Cardiac muscle cell (in vitro differentiated cells and primary cell): Measurements from ENCODE around the gene HDAC6. TPM values are rescaled to one million over a fixed set of nuclear protein-coding genes. Genes with fewer than 3 reads are reported as not detected.

ENCODE experiments used
- DNase-seq, 2 donors: peaks; one replicate each; pipeline versions ENCODE4 v3.0.0 to v3.0.0-alpha.2; 2010 to 2017; ENCODE audit warnings: low read depth in 1 of 2, low spot score in 1 of 2
- H3K27ac ChIP-seq: fragments of 200-600 bp; sonication (generic); 2 replicates; pipeline ENCODE4 v1.5.1; 2016
- H3K27me3 ChIP-seq: fragments of 200-600 bp; sonication (generic); 2 replicates; pipeline ENCODE4 v1.6.0; 2016; ENCODE audit warnings: control low read depth
- H3K36me3 ChIP-seq: fragments of 200-600 bp; sonication (generic); 2 replicates; pipeline ENCODE4 v1.5.1; 2016; ENCODE audit warnings: control low read depth
- H3K4me1 ChIP-seq: fragments of 200-600 bp; sonication (generic); 2 replicates; pipeline ENCODE4 v1.8.1; 2017; ENCODE audit warnings: low read depth, mild to moderate bottlenecking, mixed run types
- H3K4me3 ChIP-seq: fragments of 200-600 bp; sonication (generic); 2 replicates; pipeline ENCODE4 v1.5.1; 2016; ENCODE audit warnings: mild to moderate bottlenecking
- H3K9me3 ChIP-seq: fragments of 200-600 bp; sonication (generic); 2 replicates; pipeline ENCODE4 v1.5.1; 2017; ENCODE audit warnings: low read depth, mild to moderate bottlenecking, control low read depth
- CTCF ChIP-seq: IDR thresholded peaks from 2 replicates; pipeline ENCODE4 v1.5.1; 2012; ENCODE audit warnings: low read depth, mild to moderate bottlenecking, low read length
- polyA plus RNA-seq: library from polyadenylated mRNA; unstranded; fragments of >200 nt; fragmentation: Nextera tagmentation; extraction: Ambion mirVana; gene quantifications from 2 replicates; pipeline ENCODE4 v1.2.1, GENCODE V29; 2016
- total RNA-seq: library from RNA; depleted of rRNA; stranded (reverse); fragments of >200 nt; gene quantifications from 2 replicates; pipeline ENCODE4 v1.2.3, GENCODE V29; 2016

Gene HDAC6
- total and polyA plus RNA-seq, 2 experiments from 2014 or later, result 114 to 162 TPM

GRCh38 chrX:48789366-48790220 lies 12.3 kb upstream of the HDAC6 start:
- no peaks in the 10 kb centered on the region for H3K36me3 ChIP-seq
- no peaks in the 10 kb centered on the region for H3K9me3 ChIP-seq
- H3K27me3 ChIP-seq, result no peaks in the 10 kb centered on the region
- no peaks in the 10 kb centered on the region for H3K4me1 ChIP-seq
- TF ChIP-seq CTCF, result no peak
- no peak overlapping the region for H3K4me3 ChIP-seq
- H3K27ac ChIP-seq, result no peak overlapping the region
- no peak for DNase-seq

GRCh38 chrX:48790477-48790876 lies 11.4 kb upstream of the HDAC6 start:
- H3K9me3 ChIP-seq, result no peaks in the 10 kb centered on the region
- H3K27me3 ChIP-seq, result no peaks in the 10 kb centered on the region
- no peak overlapping the region for H3K27ac ChIP-seq
- H3K4me1 ChIP-seq, result no peaks in the 10 kb centered on the region
- no peaks in the 10 kb centered on the region for H3K36me3 ChIP-seq
- no peak for DNase-seq
- TF ChIP-seq CTCF, result no peak
- no peak overlapping the region for H3K4me3 ChIP-seq

- Histone ChIP-seq H3K36me3 (no peaks in the 10 kb centered on the region), H3K27ac (no peak overlapping the region), H3K4me3 (no peak overlapping the region), H3K9me3 (no peaks in the 10 kb centered on the region), H3K27me3 (no peaks in the 10 kb centered on the region), H3K4me1 (no peaks in the 10 kb centered on the region)
- no peak for TF ChIP-seq CTCF
- no peak for DNase-seq
Observed at GRCh38 chrX:48791063-48791820, 10.6 kb upstream of the HDAC6 start.

DNA sequence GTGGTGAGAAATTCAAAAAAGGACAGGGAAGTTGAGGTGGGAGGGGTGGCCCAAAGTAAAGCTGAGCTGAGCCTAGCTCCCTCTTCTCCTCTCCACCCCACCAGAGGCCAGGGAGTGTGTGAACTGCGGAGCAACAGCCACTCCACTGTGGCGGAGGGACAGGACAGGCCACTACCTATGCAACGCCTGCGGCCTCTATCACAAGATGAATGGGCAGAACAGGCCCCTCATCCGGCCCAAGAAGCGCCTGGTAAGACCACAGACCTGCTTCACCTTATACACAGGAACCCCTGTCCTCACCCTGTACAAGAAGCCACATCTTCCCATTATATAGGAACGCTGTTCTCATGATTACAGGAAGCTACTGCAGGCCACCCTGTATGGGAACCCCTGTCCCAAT lies 9.6 kb upstream of the HDAC6 start:
- H3K4me3 ChIP-seq, result no peak overlapping the region
- no peaks in the 10 kb centered on the region for H3K4me1 ChIP-seq
- no peak overlapping the region for H3K27ac ChIP-seq
- no peaks in the 10 kb centered on the region for H3K9me3 ChIP-seq
- no peaks in the 10 kb centered on the region for H3K27me3 ChIP-seq
- no peaks in the 10 kb centered on the region for H3K36me3 ChIP-seq
- DNase-seq, result no peak
- TF ChIP-seq CTCF, result no peak

- TF ChIP-seq CTCF, result no peak
Observed at GRCh38 chrX:48793935-48794334, 7.9 kb upstream of the HDAC6 start.

More at GRCh38 chrX:48793935-48794334, 7.9 kb upstream of the HDAC6 start:
- Histone ChIP-seq H3K27me3 (no peaks in the 10 kb centered on the region), H3K9me3 (no peaks in the 10 kb centered on the region), H3K36me3 (no peaks in the 10 kb centered on the region), H3K4me3 (no peak overlapping the region), H3K27ac (no peak overlapping the region), H3K4me1 (no peaks in the 10 kb centered on the region)
- no peak for DNase-seq
